Loucy (cell line): Measurements from ENCODE around the gene OR6K2.

Experiments used
- CTCF ChIP-seq: fragments of 200-600 bp; sonication (generic); conservative IDR thresholded peaks from 2 replicates; pipeline ENCODE4 v1.5.1; 2014; ENCODE audit warnings: mild to moderate bottlenecking, antibody characterized with exemption, low read length
- EZH2phosphoT487 ChIP-seq: fragments of 200-600 bp; IDR thresholded peaks from 2 replicates; pipeline ENCODE4 v1.6.1; 2018; ENCODE audit warnings: antibody characterized with exemption, mild to moderate bottlenecking, moderate library complexity, borderline replicate concordance

GRCh38 chr1:158687037-158687436, 13.4 kb downstream of the OR6K2 start:
- TF ChIP-seq CTCF = no peak
- no peak for TF ChIP-seq EZH2phosphoT487
